CD4-positive, alpha-beta T cell treated with Interleukin-21 for 1 hour (primary cell): Measurements from ENCODE around the gene SST.

Experiments used
- DNase-seq: peaks from one replicate; pipeline ENCODE4 v3.0.0-alpha.2; 2020

Gene SST

DNA sequence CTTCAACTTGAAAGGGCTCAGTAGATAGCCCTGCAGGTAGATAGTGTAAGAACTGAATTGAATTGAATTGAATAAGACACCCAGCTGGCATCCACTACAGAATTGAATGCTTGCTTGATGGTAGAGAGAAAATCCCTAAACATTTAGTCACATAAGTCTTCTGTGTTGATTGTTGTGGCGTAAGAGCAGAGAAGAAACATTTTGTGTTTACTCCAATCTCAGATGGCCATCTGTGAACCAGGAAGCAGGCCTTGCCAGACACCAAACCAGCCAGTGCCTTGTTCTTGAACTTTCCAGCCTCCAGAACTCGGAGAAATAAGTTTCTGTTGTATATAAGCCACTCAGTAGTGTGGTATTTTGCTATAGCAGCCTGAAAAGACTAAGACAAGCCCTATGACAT is 43.6 kb downstream of the SST start:
- DNase-seq: no peak

GRCh38 chr3:187624588-187624987 is 45.6 kb downstream of the SST start:
- DNase-seq: no peak

GRCh38 chr3:187623285-187623814 is 46.8 kb downstream of the SST start:
- DNase-seq: no peak

DNA sequence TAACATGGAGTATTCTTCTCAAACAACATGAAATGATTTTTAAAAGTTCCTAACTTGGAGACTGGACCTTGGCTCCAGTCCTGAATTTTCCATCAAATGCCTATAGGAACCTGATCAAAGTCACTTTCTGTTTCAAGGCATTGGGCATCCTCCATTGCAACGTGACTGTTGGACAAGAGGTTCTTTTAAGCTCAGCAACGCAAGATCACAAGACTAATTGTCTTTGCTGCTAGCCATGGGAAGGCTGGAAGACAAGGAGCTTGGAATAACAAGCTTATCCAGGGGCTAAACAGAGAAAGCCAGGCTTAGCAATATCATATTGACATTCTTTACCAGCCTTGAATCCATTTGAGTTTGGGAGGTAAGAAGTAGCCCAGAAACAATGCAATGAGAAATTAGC is 48.3 kb downstream of the SST start:
- no peak for DNase-seq

DNA sequence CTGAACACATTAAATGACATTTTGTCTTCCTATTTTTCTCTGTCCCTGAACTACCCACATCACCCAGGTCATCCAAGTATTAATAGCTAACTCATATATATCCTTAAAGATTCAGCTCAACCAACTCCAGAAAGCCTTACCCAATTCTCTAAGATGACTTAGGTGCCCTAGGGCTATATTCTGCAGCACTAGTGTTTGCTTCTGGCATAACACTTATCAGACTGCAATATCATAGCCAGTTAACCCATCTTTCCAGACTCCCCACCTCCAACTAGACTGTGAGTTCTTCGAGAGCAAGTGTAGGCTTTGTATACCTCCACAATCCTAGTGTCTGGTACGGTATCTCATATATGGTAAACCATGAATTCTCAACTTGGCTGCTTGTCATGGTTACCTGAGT is 50.7 kb downstream of the SST start:
- DNase-seq: no peak
